ENCODE measurements around the gene TAF4. TPM values are rescaled to one million over a fixed set of nuclear protein-coding genes. Genes with fewer than 3 reads are reported as not detected.

TAF4 gene
- total RNA-seq, 4 donors from 2014 or later: 13.9 to 22.0 (median 18.6) TPM

DNA sequence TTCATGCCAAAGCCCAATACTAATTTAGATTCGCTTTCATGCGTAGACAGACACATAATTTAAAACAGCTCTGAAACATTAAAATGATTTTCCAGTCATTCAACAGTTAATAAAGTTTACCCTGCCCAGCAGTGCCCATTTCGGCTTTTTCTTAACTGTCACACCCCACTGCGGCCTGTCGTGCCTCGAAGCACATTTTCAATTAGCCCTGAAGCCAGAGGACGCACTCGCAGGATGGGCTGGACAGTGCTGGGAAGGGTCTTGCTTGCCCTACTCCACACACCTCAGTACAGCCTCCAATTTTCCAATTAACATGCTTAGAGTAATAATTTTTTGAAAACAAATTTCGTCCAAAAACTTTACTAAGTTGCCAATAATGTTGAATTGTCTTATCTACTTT, 35.3 kb downstream of the TAF4 start:
- Histone ChIP-seq H3K4me1 (peaks cover 5 to 8% of the 10 kb centered on the region in 2 donors), H3K27me3 (no peaks in the 10 kb centered on the region), H3K36me3 (no peaks in the 10 kb centered on the region), H3K4me3 (replicated peaks in 1 of 3) (no peak overlapping the region), H3K27ac (no peak overlapping the region), H3K9me3 (no peaks in the 10 kb centered on the region)
- no peak for DNase-seq
- intact Hi-C loops (cut with DNase I): no loop called here
- TF ChIP-seq POLR2A (IDR thresholded peaks at IDR 0.05): no peak
- no peak for TF ChIP-seq CTCF (IDR thresholded peaks at IDR 0.05)
- 83 to 88% methylated on average over 9 of the region's 9 CpGs for WGBS, 2 donors

DNA sequence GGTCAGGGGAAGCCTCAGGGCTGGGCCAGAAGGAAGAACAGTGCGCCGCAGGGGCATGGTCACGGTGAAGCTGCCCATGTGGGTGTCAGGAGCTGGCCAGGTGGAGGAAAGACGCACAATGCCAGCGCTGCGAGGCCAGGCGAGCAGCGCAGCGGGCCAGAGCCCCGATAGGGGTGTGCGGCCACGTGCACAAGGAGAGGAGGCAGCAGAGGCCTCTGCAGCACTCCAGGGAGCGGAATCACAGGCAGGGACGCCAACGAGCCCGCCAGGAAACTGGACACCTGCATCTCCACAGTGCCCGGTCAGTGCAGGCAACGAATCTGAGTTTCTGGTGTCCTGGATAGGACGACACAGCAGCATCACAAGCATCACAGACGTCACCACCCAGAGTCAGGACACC, 35.7 kb downstream of the TAF4 start:
- no peaks in the 10 kb centered on the region for H3K36me3 ChIP-seq
- H3K27ac ChIP-seq: no peak overlapping the region
- no peak for DNase-seq
- 94 to 97% methylated on average over 20 of the region's 20 CpGs for WGBS, 2 donors
- H3K4me1 ChIP-seq: peaks cover 5 to 8% of the 10 kb centered on the region in 2 donors
- TF ChIP-seq POLR2A (IDR thresholded peaks at IDR 0.05) (no peak), CTCF (IDR thresholded peaks at IDR 0.05) (no peak)
- no peak overlapping the region for H3K4me3 ChIP-seq (replicated peaks in 1 of 3)
- H3K9me3 ChIP-seq: no peaks in the 10 kb centered on the region
- no peaks in the 10 kb centered on the region for H3K27me3 ChIP-seq
- intact Hi-C loops (cut with DNase I): no loop called here

- H3K9me3 ChIP-seq: no peaks in the 10 kb centered on the region
- H3K4me3 ChIP-seq (replicated peaks in 1 of 3): no peak overlapping the region
- H3K4me1 ChIP-seq: peaks cover 5 to 8% of the 10 kb centered on the region in 2 donors
- no peak overlapping the region for H3K27ac ChIP-seq
- H3K36me3 ChIP-seq: no peaks in the 10 kb centered on the region
- DNase-seq: no peak
- WGBS, 2 donors: 87 to 88% methylated on average over 13 to 15 of the region's 15 CpGs
- no peak for TF ChIP-seq CTCF (IDR thresholded peaks at IDR 0.05)
- TF ChIP-seq POLR2A (IDR thresholded peaks at IDR 0.05): no peak
- H3K27me3 ChIP-seq: no peaks in the 10 kb centered on the region
- intact Hi-C loops (cut with DNase I): no loop called here
These were observed 36.4 kb downstream of the TAF4 start for GRCh38 chr20:62029296-62029695.

GRCh38 chr20:62028384-62028783, 37.3 kb downstream of the TAF4 start:
- Histone ChIP-seq H3K4me3 (replicated peaks in 1 of 3) (no peak overlapping the region), H3K27me3 (no peaks in the 10 kb centered on the region), H3K36me3 (no peaks in the 10 kb centered on the region), H3K9me3 (no peaks in the 10 kb centered on the region), H3K27ac (no peak overlapping the region), H3K4me1 (peaks cover 5 to 8% of the 10 kb centered on the region in 2 donors)
- no peak for DNase-seq
- no peak for TF ChIP-seq CTCF (IDR thresholded peaks at IDR 0.05)
- intact Hi-C loops (cut with DNase I): no loop called here
- WGBS, 2 donors: 89 to 90% methylated on average over 14 of the region's 14 CpGs

DNA sequence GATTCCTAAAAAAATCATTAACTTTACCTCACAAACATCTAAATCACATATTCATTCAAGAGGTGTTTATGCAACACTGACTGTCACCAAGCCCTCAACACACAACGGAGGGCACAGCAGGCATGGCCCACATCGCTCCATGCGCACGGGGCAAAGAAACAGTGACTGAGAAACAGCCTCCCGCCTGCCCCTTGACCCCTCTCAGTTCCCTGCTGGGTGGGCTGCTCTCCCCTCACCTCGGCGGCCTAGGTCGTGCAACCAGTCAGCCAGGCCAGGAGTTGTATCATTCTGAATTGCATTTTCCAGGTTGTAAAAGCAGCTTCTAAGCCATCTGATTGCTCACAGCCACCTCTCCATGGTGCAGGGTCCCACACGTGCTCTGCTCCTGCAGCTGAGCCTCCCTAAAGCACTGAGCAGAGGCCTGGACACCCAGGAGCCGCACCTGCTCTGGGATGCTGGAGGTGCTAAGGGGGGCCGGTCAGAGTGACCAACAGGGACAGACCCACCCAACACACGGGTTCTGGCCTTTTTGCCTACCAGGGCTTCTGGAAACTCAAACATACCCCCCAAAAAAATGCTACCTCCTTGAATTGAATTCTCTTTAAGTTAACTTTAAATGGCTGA, 37.9 kb downstream of the TAF4 start:
- WGBS, 2 donors: 87% methylated on average over 12 of the region's 12 CpGs
- DNase-seq: no peak
- Histone ChIP-seq H3K9me3 (no peaks in the 10 kb centered on the region), H3K36me3 (no peaks in the 10 kb centered on the region), H3K4me1 (peaks cover 5 to 8% of the 10 kb centered on the region in 2 donors), H3K4me3 (replicated peaks in 1 of 3) (no peak overlapping the region), H3K27me3 (no peaks in the 10 kb centered on the region), H3K27ac (no peak overlapping the region)
- intact Hi-C loops (cut with DNase I): no loop called here
- TF ChIP-seq POLR2A (IDR thresholded peaks at IDR 0.05): no peak
- TF ChIP-seq CTCF (IDR thresholded peaks at IDR 0.05): no peak

All from thyroid gland (tissue), 4 donors.